SW480 (cell line): ENCODE measurements around the gene EMP2.

ENCODE experiments used
- DNase-seq: peaks from one replicate; pipeline ENCODE4 v3.0.0-alpha.2; 2016; ENCODE audit warnings: low spot score

Gene EMP2

GRCh38 chr16:10490141-10490540, 90.3 kb downstream of the EMP2 start:
- DNase-seq, result no peak

GRCh38 chr16:10485698-10486382, 94.6 kb downstream of the EMP2 start:
- no peak for DNase-seq

- DNase-seq, result no peak
Measured at GRCh38 chr16:10485159-10485558, 95.2 kb downstream of the EMP2 start.

GRCh38 chr16:10480151-10480550, 100.2 kb downstream of the EMP2 start:
- DNase-seq, result no peak
